ENCODE results near the gene CRIM1.

GRCh38 chr2:36406296-36406695 is 50.7 kb downstream of the CRIM1 start:
- TF ChIP-seq, protein P1, sequence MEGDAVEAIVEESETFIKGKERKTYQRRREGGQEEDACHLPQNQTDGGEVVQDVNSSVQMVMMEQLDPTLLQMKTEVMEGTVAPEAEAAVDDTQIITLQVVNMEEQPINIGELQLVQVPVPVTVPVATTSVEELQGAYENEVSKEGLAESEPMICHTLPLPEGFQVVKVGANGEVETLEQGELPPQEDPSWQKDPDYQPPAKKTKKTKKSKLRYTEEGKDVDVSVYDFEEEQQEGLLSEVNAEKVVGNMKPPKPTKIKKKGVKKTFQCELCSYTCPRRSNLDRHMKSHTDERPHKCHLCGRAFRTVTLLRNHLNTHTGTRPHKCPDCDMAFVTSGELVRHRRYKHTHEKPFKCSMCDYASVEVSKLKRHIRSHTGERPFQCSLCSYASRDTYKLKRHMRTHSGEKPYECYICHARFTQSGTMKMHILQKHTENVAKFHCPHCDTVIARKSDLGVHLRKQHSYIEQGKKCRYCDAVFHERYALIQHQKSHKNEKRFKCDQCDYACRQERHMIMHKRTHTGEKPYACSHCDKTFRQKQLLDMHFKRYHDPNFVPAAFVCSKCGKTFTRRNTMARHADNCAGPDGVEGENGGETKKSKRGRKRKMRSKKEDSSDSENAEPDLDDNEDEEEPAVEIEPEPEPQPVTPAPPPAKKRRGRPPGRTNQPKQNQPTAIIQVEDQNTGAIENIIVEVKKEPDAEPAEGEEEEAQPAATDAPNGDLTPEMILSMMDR (conservative IDR thresholded peaks at IDR 0.05; ENCODE audit: low read depth in 2 of 2): no peak
- TF ChIP-seq POLR2AphosphoS5 (IDR thresholded peaks at IDR 0.05; ENCODE audit: low read depth) (no peak), EZH2phosphoT487 (IDR thresholded peaks at IDR 0.05; ENCODE audit: unreplicated experiment) (no peak), NANOG (IDR thresholded peaks at IDR 0.05; ENCODE audit: borderline replicate concordance) (no peak), JUNB (IDR thresholded peaks at IDR 0.05; ENCODE audit: unreplicated experiment) (no peak), EZH2 (IDR thresholded peaks at IDR 0.05; ENCODE audit: low read depth, unreplicated experiment) (no peak)
- TF ChIP-seq, protein P2, sequence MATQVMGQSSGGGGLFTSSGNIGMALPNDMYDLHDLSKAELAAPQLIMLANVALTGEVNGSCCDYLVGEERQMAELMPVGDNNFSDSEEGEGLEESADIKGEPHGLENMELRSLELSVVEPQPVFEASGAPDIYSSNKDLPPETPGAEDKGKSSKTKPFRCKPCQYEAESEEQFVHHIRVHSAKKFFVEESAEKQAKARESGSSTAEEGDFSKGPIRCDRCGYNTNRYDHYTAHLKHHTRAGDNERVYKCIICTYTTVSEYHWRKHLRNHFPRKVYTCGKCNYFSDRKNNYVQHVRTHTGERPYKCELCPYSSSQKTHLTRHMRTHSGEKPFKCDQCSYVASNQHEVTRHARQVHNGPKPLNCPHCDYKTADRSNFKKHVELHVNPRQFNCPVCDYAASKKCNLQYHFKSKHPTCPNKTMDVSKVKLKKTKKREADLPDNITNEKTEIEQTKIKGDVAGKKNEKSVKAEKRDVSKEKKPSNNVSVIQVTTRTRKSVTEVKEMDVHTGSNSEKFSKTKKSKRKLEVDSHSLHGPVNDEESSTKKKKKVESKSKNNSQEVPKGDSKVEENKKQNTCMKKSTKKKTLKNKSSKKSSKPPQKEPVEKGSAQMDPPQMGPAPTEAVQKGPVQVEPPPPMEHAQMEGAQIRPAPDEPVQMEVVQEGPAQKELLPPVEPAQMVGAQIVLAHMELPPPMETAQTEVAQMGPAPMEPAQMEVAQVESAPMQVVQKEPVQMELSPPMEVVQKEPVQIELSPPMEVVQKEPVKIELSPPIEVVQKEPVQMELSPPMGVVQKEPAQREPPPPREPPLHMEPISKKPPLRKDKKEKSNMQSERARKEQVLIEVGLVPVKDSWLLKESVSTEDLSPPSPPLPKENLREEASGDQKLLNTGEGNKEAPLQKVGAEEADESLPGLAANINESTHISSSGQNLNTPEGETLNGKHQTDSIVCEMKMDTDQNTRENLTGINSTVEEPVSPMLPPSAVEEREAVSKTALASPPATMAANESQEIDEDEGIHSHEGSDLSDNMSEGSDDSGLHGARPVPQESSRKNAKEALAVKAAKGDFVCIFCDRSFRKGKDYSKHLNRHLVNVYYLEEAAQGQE (IDR thresholded peaks at IDR 0.05; ENCODE audit: unreplicated experiment): no peak
